Effector memory CD8-positive, alpha-beta T cell (primary cell): ENCODE measurements around the gene CPAMD8.

ENCODE experiments used
- ATAC-seq: fragments of 150-1000 bp; cut with Tn5 transposase; replicated peaks from 2 replicates; pipeline ENCODE4 v1.10.0; 2021; ENCODE audit warnings: mild to moderate bottlenecking, moderate library complexity
- DNase-seq, 3 experiments: peaks; one replicate each; pipeline ENCODE4 v3.0.0; 2021
- H3K27ac Mint-ChIP-seq, 2 donors: one replicate each; pipeline ENCODE4 v1.8.0; 2022; ENCODE audit warnings: mild to moderate bottlenecking in 2 of 2, mixed read lengths in 2 of 2, moderate library complexity in 2 of 2
- H3K27me3 Mint-ChIP-seq, 2 donors: one replicate each; pipeline ENCODE4 v1.8.0; 2022; ENCODE audit warnings: mixed read lengths in 2 of 2
- H3K36me3 Mint-ChIP-seq: one replicate; pipeline ENCODE4 v1.8.0; 2022; ENCODE audit warnings: mild to moderate bottlenecking, moderate library complexity, mixed read lengths; ENCODE audit not compliant: insufficient read depth
- H3K4me1 Mint-ChIP-seq, 2 donors: one replicate each; pipeline ENCODE4 v1.8.0; 2022; ENCODE audit warnings: low read depth in 2 of 2, mixed read lengths in 2 of 2
- H3K4me3 Mint-ChIP-seq, 2 donors: one replicate each; pipeline ENCODE4 v1.8.0; 2022; ENCODE audit warnings: mild to moderate bottlenecking in 2 of 2, mixed read lengths in 2 of 2, moderate library complexity in 2 of 2
- H3K9me3 Mint-ChIP-seq, 2 donors: one replicate each; pipeline ENCODE4 v1.8.0; 2022; ENCODE audit warnings: mixed read lengths in 2 of 2
- total RNA-seq, 9 experiments: gene quantifications; one replicate each; lab custom pipeline; 2026; lab: John Stamatoyannopoulos, UW

CPAMD8 gene
- total RNA-seq = 0 to 2.0 (median 0.37) reads per million in 9 experiments

DNA sequence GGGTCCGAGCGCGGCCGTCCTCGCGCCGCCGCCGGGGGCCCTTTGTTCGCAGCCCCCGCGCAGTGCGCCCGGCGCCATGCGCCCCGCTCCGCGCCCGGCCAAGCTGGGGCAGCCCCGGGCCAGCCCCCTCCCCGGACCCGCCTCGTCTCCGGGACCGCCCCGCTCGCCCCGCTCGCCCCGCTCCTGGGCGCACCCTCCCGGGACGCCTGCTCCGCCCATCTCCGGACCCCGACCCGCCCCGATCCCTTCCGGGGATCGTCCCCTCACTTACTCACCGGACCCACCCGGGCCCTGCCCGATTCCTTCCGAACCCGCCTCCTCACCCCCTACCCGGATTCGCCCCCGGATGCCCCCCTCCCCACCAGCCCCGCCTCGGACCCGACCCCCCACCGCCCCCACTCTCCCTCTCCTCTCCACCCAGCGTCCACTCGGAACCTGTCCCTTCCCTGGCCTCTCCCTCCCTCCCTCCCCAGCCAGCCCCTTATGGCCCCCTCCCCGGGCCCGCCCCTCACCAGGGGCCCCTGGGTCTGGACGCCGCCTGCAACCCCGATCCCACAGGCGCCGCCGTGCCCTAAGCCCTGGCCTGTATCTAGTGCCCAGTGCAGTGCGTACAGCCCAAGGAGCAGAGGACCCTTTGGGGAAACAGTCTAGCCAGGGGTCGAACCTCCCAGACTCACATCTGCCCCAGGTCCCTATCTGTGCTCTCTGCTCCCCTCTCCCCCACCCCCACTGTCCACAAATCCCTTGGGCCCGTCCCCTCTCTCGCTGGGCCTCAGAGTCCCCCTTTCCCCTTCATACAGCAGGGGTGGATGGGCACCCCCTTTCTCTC is at the start of gene CPAMD8:
CPAMD8 (minus strand) TSS at position 105 of the 829 bp plus-strand sequence. CDS start 168 bp downstream, outside the sequence.
- peak within 1 kb of the TSS; percentile 63 to 66 for H3K4me3 Mint-ChIP-seq
- DNase-seq (no peak), ATAC-seq (no peak)
- H3K27ac Mint-ChIP-seq = peak within 1 kb of the TSS in 1 of 2 donors; percentile 39
- H3K27me3 Mint-ChIP-seq = peaks cover 67 to 89% of the 10 kb centered on the region in 2 donors
- peaks cover 0 to 3% of the 10 kb centered on the region in 2 donors for H3K9me3 Mint-ChIP-seq
- H3K4me1 Mint-ChIP-seq = peaks cover 10 to 17% of the 10 kb centered on the region in 2 donors
- no peaks in the 10 kb centered on the region for H3K36me3 Mint-ChIP-seq

DNA sequence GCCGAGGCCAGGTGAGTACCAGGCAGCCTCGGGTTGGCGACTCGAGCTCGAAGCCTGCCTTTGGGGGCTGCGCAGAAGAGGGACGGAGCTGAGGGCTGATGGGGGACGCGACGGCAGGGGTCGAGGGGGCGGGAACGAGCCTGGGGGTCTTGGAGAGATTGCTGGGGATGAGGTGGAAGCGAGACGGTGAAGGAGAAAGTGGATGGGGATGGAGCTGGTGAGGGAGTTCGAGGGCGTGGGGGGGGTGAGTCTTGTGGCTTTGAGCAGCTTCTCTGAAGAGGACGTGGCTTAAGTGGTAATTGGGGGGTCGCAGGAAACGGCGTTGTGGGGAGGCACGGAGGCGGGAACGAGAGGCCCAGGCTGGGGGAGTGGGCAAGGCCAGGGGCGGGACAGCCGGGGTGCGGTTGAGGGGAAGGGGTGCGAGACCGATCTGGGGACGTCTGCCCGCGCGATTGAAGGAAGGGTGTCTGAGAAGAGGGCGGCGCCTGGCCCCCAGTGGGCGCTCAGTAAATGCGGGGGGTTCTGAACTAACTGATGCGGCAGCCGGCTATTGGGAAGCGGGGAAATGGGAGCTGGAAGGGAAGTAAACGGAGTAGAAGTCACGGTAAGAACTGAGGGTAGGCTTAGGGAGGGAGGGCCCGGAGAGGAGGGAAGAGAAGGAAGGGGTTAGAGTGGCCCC is 49.4 kb upstream of the CPAMD8 start:
- H3K9me3 Mint-ChIP-seq = no peaks in the 10 kb centered on the region
- H3K27me3 Mint-ChIP-seq = no peaks in the 10 kb centered on the region
- peak; percentile 25 for ATAC-seq
- peaks cover 55 to 61% of the 10 kb centered on the region in 2 donors for H3K4me1 Mint-ChIP-seq
- DNase-seq = peak; percentile 60 to 70 (median 64)
- peaks cover 30% of the 10 kb centered on the region for H3K36me3 Mint-ChIP-seq
- H3K4me3 Mint-ChIP-seq = peak overlapping the region; percentile 92 to 96
- peak overlapping the region; percentile 95 to 96 for H3K27ac Mint-ChIP-seq

DNA sequence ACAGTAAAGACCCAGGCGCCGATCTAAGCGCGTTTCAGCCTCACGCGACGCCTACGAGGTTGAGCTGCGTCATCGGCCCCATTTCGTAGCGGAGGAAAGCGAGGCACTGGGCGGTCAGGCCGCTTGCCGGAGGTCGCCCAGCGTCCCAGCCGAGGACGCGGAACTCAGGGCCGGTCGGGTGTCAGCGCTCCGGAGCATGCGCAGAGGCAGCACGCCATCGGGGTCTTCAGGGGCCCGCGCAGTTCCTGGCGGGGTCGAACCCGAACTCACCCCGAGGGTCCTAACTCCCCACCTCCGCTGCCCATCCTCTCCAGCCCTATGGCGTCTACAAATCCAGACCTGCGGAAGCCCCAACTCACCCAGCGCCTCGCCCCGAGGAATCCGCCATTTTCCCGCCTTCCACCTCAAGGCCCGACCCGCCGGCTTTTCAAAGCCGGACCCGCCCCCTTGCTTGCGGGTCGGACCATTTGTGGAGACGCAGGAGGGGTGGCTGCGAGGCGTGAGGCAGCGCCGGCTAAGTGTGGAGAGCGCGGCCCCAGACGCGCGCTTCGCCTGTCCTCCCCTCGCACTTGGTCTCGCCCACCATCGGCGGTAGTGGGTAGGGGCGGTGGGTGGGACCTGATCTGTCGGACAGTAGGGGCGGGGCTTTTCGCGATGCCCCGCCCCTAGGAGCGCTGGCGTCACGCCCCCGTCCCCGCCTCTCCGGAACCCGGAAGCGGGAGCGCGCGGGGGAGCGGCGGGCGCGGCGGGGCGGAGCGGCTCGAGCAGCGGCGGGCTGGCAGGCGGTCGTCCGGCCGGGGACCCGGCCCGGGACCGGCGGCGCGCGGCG is 48.6 kb upstream of the CPAMD8 start, which contains the start of the genes HAUS8 and MYO9B:
HAUS8 (minus strand) TSS at position 418 of the 829 bp plus-strand sequence; CDS start at position 388, 30 bp downstream.
MYO9B (plus strand) TSS at position 743 of the 829 bp plus-strand sequence. CDS start 25,941 bp downstream, outside the sequence.
- no peaks in the 10 kb centered on the region for H3K27me3 Mint-ChIP-seq
- ATAC-seq (peak; percentile 85), DNase-seq (peak; percentile 99)
- peak within 1 kb of the TSS; percentile 95 to 96 for H3K27ac Mint-ChIP-seq
- no peaks in the 10 kb centered on the region for H3K9me3 Mint-ChIP-seq
- peak within 1 kb of the TSS; percentile 92 to 96 for H3K4me3 Mint-ChIP-seq
- H3K36me3 Mint-ChIP-seq = peaks cover 30% of the 10 kb centered on the region
- H3K4me1 Mint-ChIP-seq = peaks cover 56 to 61% of the 10 kb centered on the region in 2 donors

DNA sequence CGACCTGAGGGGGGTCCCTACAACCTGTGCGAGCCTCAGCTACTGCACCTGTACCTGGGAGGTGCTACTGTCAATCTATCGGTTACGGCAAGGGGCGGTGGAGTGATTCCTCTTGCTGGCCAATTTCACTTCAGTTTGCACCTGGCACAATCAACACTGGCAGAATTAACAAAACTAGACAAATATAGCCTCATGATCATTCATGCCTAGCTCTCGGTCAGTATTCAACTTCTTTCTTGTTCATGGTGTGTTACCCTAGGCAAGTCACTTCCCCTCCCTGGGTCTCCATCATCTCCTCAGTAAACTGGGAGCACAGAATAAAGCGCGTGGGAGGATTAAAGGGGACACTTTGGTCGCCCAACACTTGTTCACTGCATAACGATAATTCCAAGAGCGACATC is 48.0 kb upstream of the CPAMD8 start:
- ATAC-seq (no peak), DNase-seq (no peak)
- Mint-ChIP-seq H3K4me3 (peak overlapping the region; percentile 92 to 96), H3K27me3 (no peaks in the 10 kb centered on the region), H3K36me3 (peaks cover 29% of the 10 kb centered on the region), H3K4me1 (peaks cover 54 to 61% of the 10 kb centered on the region in 2 donors), H3K27ac (peak overlapping the region; percentile 95 to 96), H3K9me3 (no peaks in the 10 kb centered on the region)

DNA sequence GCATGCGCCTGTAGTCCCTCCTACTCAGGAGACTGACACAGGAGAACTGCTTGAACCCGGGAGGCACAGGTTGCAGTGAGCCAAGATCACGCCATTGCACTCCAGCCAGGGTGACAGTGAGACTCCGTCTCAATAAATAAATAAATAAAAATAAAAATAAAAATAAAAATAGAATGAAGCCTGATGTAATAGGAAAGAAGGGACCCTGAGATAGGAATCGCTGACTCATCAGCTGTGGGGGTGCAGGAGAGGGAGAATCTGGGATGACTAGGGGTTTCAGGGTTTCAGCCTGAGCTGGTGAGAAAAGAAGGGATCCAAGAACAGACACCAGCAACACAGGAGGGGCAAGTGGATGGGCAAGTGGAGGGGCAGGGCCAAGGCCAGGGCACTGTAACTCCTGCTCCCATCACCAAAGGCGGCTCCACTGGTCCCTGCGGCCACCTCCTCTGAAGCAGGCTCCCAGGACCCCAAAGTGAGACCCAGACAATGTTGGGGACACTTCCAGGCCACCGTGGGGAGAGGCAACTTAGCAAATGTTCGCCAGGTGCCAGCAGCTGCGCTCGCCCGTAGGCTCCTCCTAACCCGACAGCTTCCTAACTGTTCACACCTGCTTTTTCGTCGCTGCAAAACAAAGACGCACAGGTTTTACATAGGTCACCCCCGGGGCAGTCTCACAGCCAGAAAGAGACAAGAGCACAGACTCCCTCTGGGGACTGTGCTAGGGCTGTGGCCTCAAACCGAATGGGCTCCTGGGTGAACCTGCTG is 47.4 kb upstream of the CPAMD8 start:
- peak; percentile 4 for ATAC-seq
- H3K4me1 Mint-ChIP-seq = peaks cover 49 to 55% of the 10 kb centered on the region in 2 donors
- peak overlapping the region; percentile 92 to 96 for H3K4me3 Mint-ChIP-seq
- peak; percentile 24 to 29 (median 26) for DNase-seq
- peak overlapping the region; percentile 95 to 96 for H3K27ac Mint-ChIP-seq
- no peaks in the 10 kb centered on the region for H3K27me3 Mint-ChIP-seq
- H3K36me3 Mint-ChIP-seq = peaks cover 26% of the 10 kb centered on the region
- no peaks in the 10 kb centered on the region for H3K9me3 Mint-ChIP-seq

DNA sequence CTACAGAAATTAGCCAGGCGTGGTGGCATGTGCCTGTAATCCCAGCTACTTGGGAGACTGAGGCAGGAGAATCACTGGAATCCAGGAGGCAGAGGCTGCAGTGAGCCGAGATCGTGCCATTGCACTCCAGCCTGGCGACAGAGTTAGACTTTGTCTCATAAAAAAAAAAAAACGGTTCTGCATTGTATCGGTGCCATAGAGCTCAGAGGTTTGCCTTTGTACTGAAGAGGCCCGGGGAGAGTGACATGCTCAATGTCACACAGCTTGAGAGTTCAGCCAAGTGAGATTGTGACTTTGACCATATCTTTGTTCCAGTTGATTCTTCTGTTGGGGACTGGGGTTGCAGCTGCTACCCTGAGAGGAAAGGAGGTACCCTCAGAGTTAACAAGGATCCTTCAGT is 44.3 kb upstream of the CPAMD8 start:
- no peaks in the 10 kb centered on the region for H3K9me3 Mint-ChIP-seq
- H3K36me3 Mint-ChIP-seq = peaks cover 17% of the 10 kb centered on the region
- H3K4me1 Mint-ChIP-seq = peaks cover 28 to 41% of the 10 kb centered on the region in 2 donors
- H3K27ac Mint-ChIP-seq = no peak overlapping the region
- ATAC-seq (no peak), DNase-seq (no peak)
- no peak overlapping the region for H3K4me3 Mint-ChIP-seq
- no peaks in the 10 kb centered on the region for H3K27me3 Mint-ChIP-seq

DNA sequence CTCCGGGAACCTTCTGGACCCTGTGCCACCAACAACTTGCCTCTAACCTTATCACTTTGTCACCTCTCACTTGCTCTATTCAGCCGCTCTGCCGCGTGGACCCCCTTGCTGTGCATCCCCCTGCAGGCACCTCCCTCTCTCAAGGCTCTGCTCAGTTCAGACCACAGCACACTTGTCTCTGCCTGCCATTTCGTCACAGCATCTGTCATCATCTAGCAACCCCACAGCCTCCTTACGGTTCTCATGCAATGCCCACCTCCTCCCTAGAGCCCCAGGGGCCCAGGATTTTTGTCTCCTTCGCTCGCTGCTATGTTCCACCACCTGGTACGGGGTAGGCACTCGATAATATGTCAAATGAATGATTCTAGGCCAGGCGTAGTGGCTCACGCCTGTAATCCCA is 43.8 kb upstream of the CPAMD8 start:
- ATAC-seq (no peak), DNase-seq (no peak)
- H3K4me3 Mint-ChIP-seq = no peak overlapping the region
- no peaks in the 10 kb centered on the region for H3K27me3 Mint-ChIP-seq
- no peak overlapping the region for H3K27ac Mint-ChIP-seq
- H3K36me3 Mint-ChIP-seq = peaks cover 13% of the 10 kb centered on the region
- no peaks in the 10 kb centered on the region for H3K9me3 Mint-ChIP-seq
- peaks cover 28 to 41% of the 10 kb centered on the region in 2 donors for H3K4me1 Mint-ChIP-seq

DNA sequence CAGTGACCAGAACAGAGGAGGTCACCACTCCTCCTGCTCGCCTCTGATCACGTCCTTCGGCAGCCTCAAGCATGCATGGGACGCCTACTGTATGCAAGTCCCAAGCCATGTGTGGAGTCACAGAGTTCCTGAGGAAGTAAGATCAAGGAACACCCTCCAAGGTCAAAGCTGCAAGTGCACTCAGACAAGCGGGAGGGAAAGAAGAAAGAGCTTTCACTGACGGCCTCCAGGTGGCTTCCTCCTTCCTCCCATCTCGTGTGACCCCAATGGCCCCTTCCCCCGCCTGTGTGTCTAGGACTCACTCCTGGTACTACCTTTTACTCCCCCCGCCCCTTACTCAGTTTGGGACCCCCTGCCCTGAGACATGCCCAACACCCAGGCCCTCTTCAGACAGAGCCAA is 42.6 kb upstream of the CPAMD8 start:
- Mint-ChIP-seq H3K4me3 (no peak overlapping the region), H3K4me1 (peaks cover 33 to 47% of the 10 kb centered on the region in 2 donors), H3K9me3 (no peaks in the 10 kb centered on the region), H3K27me3 (no peaks in the 10 kb centered on the region), H3K27ac (no peak overlapping the region), H3K36me3 (peaks cover 4% of the 10 kb centered on the region)
- no peak for ATAC-seq
- no peak for DNase-seq

DNA sequence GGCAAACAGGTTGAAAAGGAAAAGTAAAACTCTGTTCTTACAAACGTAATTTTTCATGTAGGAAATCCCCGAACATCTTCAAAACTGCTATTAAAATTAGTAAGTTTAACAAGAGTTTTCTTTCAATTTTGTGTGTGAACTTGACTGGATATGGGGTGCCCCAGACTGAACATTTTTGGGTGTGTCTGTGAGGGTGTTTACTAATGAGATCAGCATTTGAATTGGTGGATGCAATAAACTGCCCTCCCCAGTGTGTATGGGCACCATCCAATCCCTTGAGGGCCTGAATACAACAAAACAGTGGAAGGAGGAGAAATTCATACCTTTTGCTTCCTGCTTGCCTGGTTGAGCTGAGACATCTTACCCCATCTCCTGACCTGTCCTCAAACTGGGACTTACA is 36.8 kb upstream of the CPAMD8 start:
- no peak for ATAC-seq
- H3K27ac Mint-ChIP-seq = no peak overlapping the region
- H3K36me3 Mint-ChIP-seq = peaks cover 8% of the 10 kb centered on the region
- no peak for DNase-seq
- H3K27me3 Mint-ChIP-seq = no peaks in the 10 kb centered on the region
- peaks cover 22 to 24% of the 10 kb centered on the region in 2 donors for H3K4me1 Mint-ChIP-seq
- H3K9me3 Mint-ChIP-seq = no peaks in the 10 kb centered on the region
- no peak overlapping the region for H3K4me3 Mint-ChIP-seq

DNA sequence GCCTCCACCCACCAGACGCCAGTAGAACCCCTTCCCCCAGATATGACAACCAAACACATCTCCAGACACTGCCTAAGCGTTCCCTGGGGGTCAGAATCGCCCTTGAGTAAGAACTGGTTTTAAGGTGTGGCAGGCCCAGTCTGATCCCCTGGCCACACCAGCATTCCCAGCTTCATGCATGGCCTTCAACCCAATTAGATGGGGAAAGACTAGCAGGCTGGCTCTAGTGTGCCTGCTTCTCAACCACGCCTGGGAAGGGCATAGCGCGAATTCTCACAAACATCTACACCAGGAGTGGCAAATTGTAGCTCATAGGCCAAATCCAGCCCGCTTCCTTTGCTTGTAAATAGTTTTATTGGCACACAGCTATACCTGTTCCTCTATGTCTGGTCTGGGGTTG is 35.1 kb upstream of the CPAMD8 start:
- no peak for ATAC-seq
- Mint-ChIP-seq H3K4me1 (peaks cover 19 to 20% of the 10 kb centered on the region in 2 donors), H3K27ac (no peak overlapping the region), H3K4me3 (no peak overlapping the region), H3K9me3 (no peaks in the 10 kb centered on the region), H3K27me3 (no peaks in the 10 kb centered on the region), H3K36me3 (peaks cover 13% of the 10 kb centered on the region)
- DNase-seq = no peak

DNA sequence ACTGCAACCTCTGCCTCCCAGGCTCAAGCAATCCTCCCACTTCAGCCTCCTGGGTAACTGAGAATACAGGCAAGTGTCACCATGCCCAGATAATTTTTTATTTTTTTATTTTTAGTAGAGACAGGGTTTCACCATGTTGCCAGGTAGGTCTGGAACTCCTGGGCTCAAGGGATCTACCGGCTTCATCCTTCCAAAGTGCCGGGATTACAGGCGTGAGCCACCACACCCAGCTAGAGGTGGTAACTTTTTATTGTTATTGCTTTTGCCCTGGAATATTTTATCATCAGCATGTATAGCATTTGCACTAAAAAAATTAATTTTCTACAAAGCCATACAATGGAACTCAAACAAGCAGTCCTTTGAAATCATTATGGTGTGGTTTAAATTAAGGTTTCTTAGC is 34.6 kb upstream of the CPAMD8 start:
- Mint-ChIP-seq H3K9me3 (no peaks in the 10 kb centered on the region), H3K27me3 (no peaks in the 10 kb centered on the region), H3K36me3 (peaks cover 13% of the 10 kb centered on the region), H3K27ac (no peak overlapping the region), H3K4me3 (no peak overlapping the region), H3K4me1 (peaks cover 16 to 17% of the 10 kb centered on the region in 2 donors)
- ATAC-seq (no peak), DNase-seq (no peak)

DNA sequence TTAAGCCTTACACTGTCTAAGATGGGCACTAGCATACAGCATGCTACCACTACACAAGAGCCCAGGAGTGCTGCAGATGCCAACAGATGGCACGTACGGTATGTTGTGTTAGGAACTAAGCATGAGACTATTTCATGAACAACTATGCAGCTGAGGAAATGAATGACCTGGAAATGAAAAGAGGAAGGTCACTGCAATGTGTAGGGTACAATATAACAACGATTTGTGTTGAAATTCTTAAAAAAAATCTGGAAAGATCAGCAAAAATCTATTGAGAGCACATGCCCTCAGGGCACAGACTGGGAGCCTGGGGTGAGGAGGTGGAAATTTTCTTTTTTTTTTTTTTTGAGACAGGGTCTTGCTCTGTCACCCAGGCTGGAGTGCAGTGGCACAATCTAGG is 34.2 kb upstream of the CPAMD8 start:
- no peak for ATAC-seq
- Mint-ChIP-seq H3K27me3 (no peaks in the 10 kb centered on the region), H3K4me3 (no peak overlapping the region), H3K36me3 (peaks cover 13% of the 10 kb centered on the region), H3K9me3 (no peaks in the 10 kb centered on the region), H3K27ac (no peak overlapping the region), H3K4me1 (peaks cover 16 to 17% of the 10 kb centered on the region in 2 donors)
- DNase-seq = no peak
